ENCODE results near the gene JAK1. TPM values are rescaled to one million over a fixed set of nuclear protein-coding genes. Genes with fewer than 3 reads are reported as not detected.
A peak's percentile ranks its signal among the peaks of the same experiment; 100 is the strongest.
"Not testable (repeated sequence)": the region's sequence is repeated elsewhere in the genome, so short reads cannot be mapped to it uniquely, and the experiment has no call there.

Gene JAK1
- total RNA-seq, 4 donors from 2014 or later = 102 to 165 (median 120) TPM

DNA sequence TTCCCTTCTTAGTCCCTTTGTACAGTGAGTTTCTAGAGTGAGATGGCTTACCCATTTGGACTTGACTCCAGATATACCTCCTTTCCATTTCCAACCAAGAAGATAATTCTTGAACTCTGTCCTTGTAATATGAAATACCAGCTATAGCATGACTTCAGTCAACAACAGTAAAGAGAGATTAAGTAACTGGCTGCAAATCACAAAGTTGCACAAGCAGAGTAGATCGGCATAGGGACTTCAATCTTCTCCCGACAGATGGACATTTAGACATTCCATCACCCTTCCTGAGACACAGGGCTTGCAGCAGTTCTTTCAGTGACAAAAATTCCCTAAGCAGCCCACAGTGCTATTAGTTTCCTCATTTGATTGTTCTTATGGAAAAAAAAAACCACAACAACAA, 44.6 kb downstream of the JAK1 start:
- Histone ChIP-seq H3K27ac (no peak overlapping the region), H3K27me3 (no peaks in the 10 kb centered on the region), H3K36me3 (no peaks in the 10 kb centered on the region), H3K9me3 (no peaks in the 10 kb centered on the region), H3K4me1 (peaks cover 21 to 52% of the 10 kb centered on the region in 2 donors), H3K4me3 (replicated peaks in 1 of 3) (no peak overlapping the region)
- DNase-seq = no peak
- intact Hi-C loops (cut with DNase I) = no loop called here
- TF ChIP-seq CTCF (IDR thresholded peaks at IDR 0.05) (no peak), POLR2A (IDR thresholded peaks at IDR 0.05) (no peak)
- 78 to 82% methylated on average over 2 of the region's 2 CpGs for WGBS, 2 donors

DNA sequence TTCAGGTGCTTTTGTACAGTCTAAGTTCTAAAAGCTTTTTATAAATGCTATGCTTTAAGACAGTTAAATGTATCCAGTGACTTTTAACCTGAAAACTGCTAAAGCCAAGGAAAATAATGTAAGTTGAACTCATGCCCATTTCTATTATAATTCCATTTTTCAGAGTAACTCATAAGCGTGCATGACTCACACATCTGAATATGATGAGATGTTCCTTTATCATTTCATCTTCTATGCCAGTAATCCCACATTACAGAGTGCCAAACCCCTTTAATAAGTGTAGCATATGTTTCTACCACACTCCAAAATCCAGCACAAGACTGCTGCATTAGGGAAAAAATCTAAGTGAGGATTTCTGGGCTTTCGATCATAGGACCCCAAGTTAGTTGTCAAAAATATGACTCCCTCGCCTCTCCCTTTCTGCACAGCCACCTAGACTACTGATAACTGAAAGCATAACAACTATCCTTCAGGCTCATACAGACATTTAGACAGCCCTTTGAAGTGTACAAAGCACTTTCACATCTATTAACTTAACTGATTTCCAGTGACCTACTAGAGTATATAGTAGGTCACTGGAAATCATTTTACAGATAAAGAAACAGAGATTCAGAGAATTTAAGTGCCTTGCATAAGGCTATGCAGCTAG, 45.3 kb downstream of the JAK1 start:
- intact Hi-C loops (cut with DNase I) = no loop called here
- Histone ChIP-seq H3K27ac (no peak overlapping the region), H3K4me1 (peaks cover 23 to 52% of the 10 kb centered on the region in 2 donors), H3K36me3 (no peaks in the 10 kb centered on the region), H3K9me3 (no peaks in the 10 kb centered on the region), H3K4me3 (replicated peaks in 1 of 3) (no peak overlapping the region), H3K27me3 (no peaks in the 10 kb centered on the region)
- DNase-seq = no peak
- TF ChIP-seq POLR2A (IDR thresholded peaks at IDR 0.05) (no peak), CTCF (IDR thresholded peaks at IDR 0.05) (no peak)
- 81 to 86% methylated on average over 3 of the region's 3 CpGs for WGBS, 2 donors

DNA sequence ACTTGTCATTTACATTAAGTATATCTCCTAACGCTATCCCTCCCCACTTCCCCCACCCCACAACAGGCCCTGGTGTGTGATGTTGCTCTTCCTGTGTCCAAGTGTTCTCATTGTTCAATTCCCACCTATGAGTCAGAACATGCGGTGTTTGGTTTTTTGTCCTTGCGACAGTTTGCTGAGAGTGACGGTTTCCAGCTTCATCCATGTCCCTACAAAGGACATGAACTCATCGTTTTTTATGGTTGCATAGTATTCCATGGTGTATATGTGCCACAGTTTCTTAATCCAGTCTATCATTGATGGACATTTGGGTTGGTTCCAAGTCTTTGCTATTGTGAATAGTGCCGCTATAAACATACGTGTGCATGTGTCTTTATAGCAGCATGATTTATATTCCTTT, 47.2 kb downstream of the JAK1 start:
- H3K36me3 ChIP-seq; H3K4me3 ChIP-seq (replicated peaks in 1 of 3); DNase-seq; H3K9me3 ChIP-seq; intact Hi-C loops (cut with DNase I); H3K27me3 ChIP-seq; H3K27ac ChIP-seq: not testable (repeated sequence)
- 91 to 94% methylated on average over 7 of the region's 7 CpGs for WGBS, 2 donors
- peaks cover 29 to 57% of the 10 kb centered on the region in 2 donors for H3K4me1 ChIP-seq

DNA sequence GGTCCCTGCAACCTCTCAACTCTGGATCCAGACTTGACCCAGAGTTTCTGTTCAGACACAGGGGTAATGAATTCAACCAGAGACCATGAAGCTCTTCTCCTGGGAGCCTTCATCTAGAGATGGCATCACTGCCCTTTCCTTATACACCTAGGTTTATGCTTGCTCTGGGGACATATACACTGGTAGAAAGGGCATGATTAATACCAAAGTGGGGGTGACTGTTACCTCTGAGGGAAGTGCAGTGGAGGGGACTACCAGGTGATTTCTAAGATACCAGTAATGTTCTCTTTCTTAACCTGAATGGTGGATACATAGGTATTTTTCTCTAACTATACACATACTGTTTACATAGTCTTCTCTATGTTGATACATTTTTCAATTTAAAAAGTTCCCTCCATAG, 48.4 kb downstream of the JAK1 start:
- Histone ChIP-seq H3K27ac (peak overlapping the region in 2 of 3 donors; percentile 27 to 35), H3K4me1 (peaks cover 20 to 48% of the 10 kb centered on the region in 2 donors), H3K36me3 (no peaks in the 10 kb centered on the region), H3K9me3 (no peaks in the 10 kb centered on the region), H3K27me3 (no peaks in the 10 kb centered on the region), H3K4me3 (replicated peaks in 1 of 3) (no peak overlapping the region)
- no peak for DNase-seq
- intact Hi-C loops (cut with DNase I) = no loop called here
- no peak for TF ChIP-seq CTCF (IDR thresholded peaks at IDR 0.05)
- TF ChIP-seq POLR2A (IDR thresholded peaks at IDR 0.05) = no peak

GRCh38 chr1:64917328-64917861, 49.0 kb downstream of the JAK1 start:
- peak; percentile 42 to 43 for DNase-seq
- intact Hi-C loops (cut with DNase I) = no loop called here
- peaks cover 20 to 43% of the 10 kb centered on the region in 2 donors for H3K4me1 ChIP-seq

More at GRCh38 chr1:64917328-64917861, 49.0 kb downstream of the JAK1 start:
- Histone ChIP-seq H3K27ac (peak overlapping the region in 2 of 3 donors; percentile 27 to 35), H3K36me3 (no peaks in the 10 kb centered on the region), H3K27me3 (no peaks in the 10 kb centered on the region), H3K4me3 (replicated peaks in 1 of 3) (no peak overlapping the region), H3K9me3 (no peaks in the 10 kb centered on the region)
- 32 to 42% methylated on average over 3 of the region's 3 CpGs for WGBS, 2 donors
- TF ChIP-seq CTCF (IDR thresholded peaks at IDR 0.05) (no peak), POLR2A (IDR thresholded peaks at IDR 0.05) (no peak)
